SK-N-SH treated with all-trans-retinoic acid at 6 μM for 48 hours (cell line): Measurements from ENCODE around the gene FAM124B.

Experiments used
- ATAC-seq: fragments of 200-7000 bp; cut with Tn5 transposase; 3 replicates; pipeline ENCODE4 v1.9.1; 2020; ENCODE audit warnings: mild to moderate bottlenecking, moderate library complexity
- ARNTL ChIP-seq: fragments of 450-650 bp; formaldehyde crosslinking; IDR thresholded peaks from 2 replicates; pipeline ENCODE4 v1.5.0; 2020; ENCODE audit warnings: low read depth, mild to moderate bottlenecking, moderate library complexity, borderline replicate concordance
- CSDC2 ChIP-seq: fragments of 250-450 bp; sonication (Bioruptor Pico); IDR thresholded peaks from 2 replicates; pipeline ENCODE4 v1.5.0; 2020; ENCODE audit warnings: mild to moderate bottlenecking, moderate library complexity
- CSRNP3 ChIP-seq: fragments of 250-450 bp; sonication (Bioruptor Pico); IDR thresholded peaks from 2 replicates; pipeline ENCODE4 v1.5.1; 2021; ENCODE audit warnings: mild to moderate bottlenecking, moderate library complexity
- ESRRG ChIP-seq: fragments of 250-450 bp; sonication (Bioruptor Pico); IDR thresholded peaks from 2 replicates; pipeline ENCODE4 v1.6.1; 2021; ENCODE audit warnings: mild to moderate bottlenecking
- GLIS3 ChIP-seq: fragments of 250-450 bp; sonication (Bioruptor Pico); IDR thresholded peaks from 2 replicates; pipeline ENCODE4 v1.5.0; 2020; ENCODE audit warnings: mild to moderate bottlenecking, moderate library complexity
- ISL1 ChIP-seq: fragments of 250-450 bp; sonication (Bioruptor Pico); IDR thresholded peaks from 2 replicates; pipeline ENCODE4 v2.1.2; 2022; ENCODE audit warnings: mild to moderate bottlenecking, moderate library complexity
- OSR1 ChIP-seq: fragments of 250-450 bp; sonication (Bioruptor Pico); IDR thresholded peaks from 2 replicates; pipeline ENCODE4 v1.8.0; 2022; ENCODE audit warnings: moderate library complexity, mild to moderate bottlenecking, inconsistent platforms
- POU6F1 ChIP-seq: fragments of 250-450 bp; sonication (Bioruptor Pico); IDR thresholded peaks from 2 replicates; pipeline ENCODE4 v1.8.0; 2021; ENCODE audit warnings: low read depth, mild to moderate bottlenecking, moderate library complexity, borderline replicate concordance
- PPARA ChIP-seq: fragments of 250-450 bp; sonication (Bioruptor Pico); IDR thresholded peaks from 2 replicates; pipeline ENCODE4 v1.5.0; 2020; ENCODE audit warnings: mild to moderate bottlenecking, borderline replicate concordance
- SNAI2 ChIP-seq: fragments of 250-450 bp; sonication (Bioruptor Pico); IDR thresholded peaks from 2 replicates; pipeline ENCODE4 v1.5.0; 2020; ENCODE audit warnings: mild to moderate bottlenecking, moderate library complexity
- ZC3H10 ChIP-seq: fragments of 250-450 bp; sonication (Bioruptor Pico); IDR thresholded peaks from 2 replicates; pipeline ENCODE4 v1.5.1; 2021; ENCODE audit warnings: mild to moderate bottlenecking, moderate library complexity
- ZFP30 ChIP-seq: fragments of 450-650 bp; formaldehyde crosslinking; IDR thresholded peaks from 2 replicates; pipeline ENCODE4 v1.5.0; 2022; ENCODE audit warnings: mild to moderate bottlenecking, moderate library complexity
- ZNF565 ChIP-seq: fragments of 450-650 bp; formaldehyde crosslinking; conservative IDR thresholded peaks from 2 replicates; pipeline ENCODE4 v1.5.0; 2020; ENCODE audit warnings: low read depth, mild to moderate bottlenecking, moderate library complexity
- ZNF70 ChIP-seq: fragments of 450-650 bp; formaldehyde crosslinking; IDR thresholded peaks from 2 replicates; pipeline ENCODE4 v1.5.0; 2020; ENCODE audit warnings: mild to moderate bottlenecking, moderate library complexity
- ZNF8 ChIP-seq: fragments of 450-650 bp; formaldehyde crosslinking; IDR thresholded peaks from 2 replicates; pipeline ENCODE4 v1.5.0; 2020; ENCODE audit warnings: mild to moderate bottlenecking, moderate library complexity
- TF ChIP-seq, protein P1 (sequence below): fragments of 250-450 bp; sonication (Bioruptor Pico); IDR thresholded peaks from 2 replicates; pipeline ENCODE4 v1.8.0; 2020; ENCODE audit warnings: mild to moderate bottlenecking, moderate library complexity, borderline replicate concordance
- TF ChIP-seq, protein P2 (sequence below): fragments of 250-450 bp; sonication (Bioruptor Pico); IDR thresholded peaks from 2 replicates; pipeline ENCODE4 v1.5.0; 2020; ENCODE audit warnings: mild to moderate bottlenecking, moderate library complexity

The FAM124B gene

DNA sequence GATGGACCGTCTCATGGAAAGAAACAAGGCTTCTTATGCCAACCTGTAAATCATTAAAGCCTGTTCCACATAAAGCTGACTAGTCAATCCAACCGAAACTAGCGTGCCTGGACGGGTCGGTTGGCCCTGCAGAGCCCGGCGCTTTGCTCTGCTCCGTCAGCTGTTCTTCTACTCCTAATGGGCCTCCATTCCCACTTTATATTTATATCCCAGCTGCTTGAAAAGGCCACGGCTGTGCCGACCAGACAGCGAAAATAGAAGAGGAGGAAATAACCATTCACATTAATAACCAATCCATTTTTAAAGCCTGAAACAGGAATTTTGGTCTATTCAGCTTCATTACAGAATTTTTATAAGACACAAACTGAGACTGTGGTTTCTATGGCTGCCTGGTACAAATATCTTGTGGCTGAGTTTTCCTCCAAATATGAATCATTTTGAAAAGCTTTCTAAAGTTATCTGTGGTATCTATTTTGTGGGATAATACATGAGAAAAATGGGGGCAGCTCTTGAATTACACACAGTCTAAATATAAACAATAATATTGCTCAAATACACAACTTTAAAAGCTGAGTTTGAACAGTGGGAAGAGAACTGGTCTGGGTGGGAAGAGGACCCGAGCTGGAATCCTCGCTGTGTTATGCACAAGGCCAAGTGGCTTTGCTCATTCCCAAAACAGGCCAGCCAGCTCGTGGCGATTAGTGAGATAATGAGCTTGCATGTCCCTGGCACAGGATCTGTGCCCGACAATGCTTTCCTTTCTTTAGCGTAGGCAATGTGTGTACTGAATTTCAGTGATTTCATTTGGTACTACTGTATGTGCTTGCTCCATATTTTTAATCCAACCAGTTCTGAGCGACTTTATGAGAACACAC is 10.5 kb upstream of the FAM124B start (continued):
- TF ChIP-seq POU6F1 (CRISPR knock-in tag) (no peak), CSDC2 (CRISPR knock-in tag) (no peak), PPARA (CRISPR knock-in tag) (no peak)
- TF ChIP-seq, all 23 proteins: peak for 0

- no peak for TF ChIP-seq ZNF8
- no peak for TF ChIP-seq PPARA (CRISPR knock-in tag)
- TF ChIP-seq ZNF70 (CRISPR knock-in tag), result no peak
- TF ChIP-seq CSRNP3 (CRISPR knock-in tag), result no peak
- TF ChIP-seq, protein P1, sequence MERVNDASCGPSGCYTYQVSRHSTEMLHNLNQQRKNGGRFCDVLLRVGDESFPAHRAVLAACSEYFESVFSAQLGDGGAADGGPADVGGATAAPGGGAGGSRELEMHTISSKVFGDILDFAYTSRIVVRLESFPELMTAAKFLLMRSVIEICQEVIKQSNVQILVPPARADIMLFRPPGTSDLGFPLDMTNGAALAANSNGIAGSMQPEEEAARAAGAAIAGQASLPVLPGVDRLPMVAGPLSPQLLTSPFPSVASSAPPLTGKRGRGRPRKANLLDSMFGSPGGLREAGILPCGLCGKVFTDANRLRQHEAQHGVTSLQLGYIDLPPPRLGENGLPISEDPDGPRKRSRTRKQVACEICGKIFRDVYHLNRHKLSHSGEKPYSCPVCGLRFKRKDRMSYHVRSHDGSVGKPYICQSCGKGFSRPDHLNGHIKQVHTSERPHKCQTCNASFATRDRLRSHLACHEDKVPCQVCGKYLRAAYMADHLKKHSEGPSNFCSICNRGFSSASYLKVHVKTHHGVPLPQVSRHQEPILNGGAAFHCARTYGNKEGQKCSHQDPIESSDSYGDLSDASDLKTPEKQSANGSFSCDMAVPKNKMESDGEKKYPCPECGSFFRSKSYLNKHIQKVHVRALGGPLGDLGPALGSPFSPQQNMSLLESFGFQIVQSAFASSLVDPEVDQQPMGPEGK (CRISPR knock-in tag), result no peak
- TF ChIP-seq ZNF565 (CRISPR knock-in tag), result no peak
- no peak for TF ChIP-seq SNAI2 (CRISPR knock-in tag)
- no peak for TF ChIP-seq GLIS3 (CRISPR knock-in tag)
- no peak for TF ChIP-seq ZFP30 (CRISPR knock-in tag)
- TF ChIP-seq POU6F1 (CRISPR knock-in tag), result no peak
- TF ChIP-seq ISL1, result no peak
- no peak for TF ChIP-seq ARNTL (CRISPR knock-in tag)
- TF ChIP-seq, protein P2, sequence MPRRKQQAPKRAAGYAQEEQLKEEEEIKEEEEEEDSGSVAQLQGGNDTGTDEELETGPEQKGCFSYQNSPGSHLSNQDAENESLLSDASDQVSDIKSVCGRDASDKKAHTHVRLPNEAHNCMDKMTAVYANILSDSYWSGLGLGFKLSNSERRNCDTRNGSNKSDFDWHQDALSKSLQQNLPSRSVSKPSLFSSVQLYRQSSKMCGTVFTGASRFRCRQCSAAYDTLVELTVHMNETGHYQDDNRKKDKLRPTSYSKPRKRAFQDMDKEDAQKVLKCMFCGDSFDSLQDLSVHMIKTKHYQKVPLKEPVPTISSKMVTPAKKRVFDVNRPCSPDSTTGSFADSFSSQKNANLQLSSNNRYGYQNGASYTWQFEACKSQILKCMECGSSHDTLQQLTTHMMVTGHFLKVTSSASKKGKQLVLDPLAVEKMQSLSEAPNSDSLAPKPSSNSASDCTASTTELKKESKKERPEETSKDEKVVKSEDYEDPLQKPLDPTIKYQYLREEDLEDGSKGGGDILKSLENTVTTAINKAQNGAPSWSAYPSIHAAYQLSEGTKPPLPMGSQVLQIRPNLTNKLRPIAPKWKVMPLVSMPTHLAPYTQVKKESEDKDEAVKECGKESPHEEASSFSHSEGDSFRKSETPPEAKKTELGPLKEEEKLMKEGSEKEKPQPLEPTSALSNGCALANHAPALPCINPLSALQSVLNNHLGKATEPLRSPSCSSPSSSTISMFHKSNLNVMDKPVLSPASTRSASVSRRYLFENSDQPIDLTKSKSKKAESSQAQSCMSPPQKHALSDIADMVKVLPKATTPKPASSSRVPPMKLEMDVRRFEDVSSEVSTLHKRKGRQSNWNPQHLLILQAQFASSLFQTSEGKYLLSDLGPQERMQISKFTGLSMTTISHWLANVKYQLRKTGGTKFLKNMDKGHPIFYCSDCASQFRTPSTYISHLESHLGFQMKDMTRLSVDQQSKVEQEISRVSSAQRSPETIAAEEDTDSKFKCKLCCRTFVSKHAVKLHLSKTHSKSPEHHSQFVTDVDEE (CRISPR knock-in tag), result no peak
- TF ChIP-seq CSDC2 (CRISPR knock-in tag), result no peak
- no peak for TF ChIP-seq ESRRG (CRISPR knock-in tag)
- TF ChIP-seq ZC3H10 (CRISPR knock-in tag), result no peak
- no peak for TF ChIP-seq OSR1
- ATAC-seq, result no peak
Observed at GRCh38 chr2:224410946-224411561, 9.1 kb upstream of the FAM124B start.

DNA sequence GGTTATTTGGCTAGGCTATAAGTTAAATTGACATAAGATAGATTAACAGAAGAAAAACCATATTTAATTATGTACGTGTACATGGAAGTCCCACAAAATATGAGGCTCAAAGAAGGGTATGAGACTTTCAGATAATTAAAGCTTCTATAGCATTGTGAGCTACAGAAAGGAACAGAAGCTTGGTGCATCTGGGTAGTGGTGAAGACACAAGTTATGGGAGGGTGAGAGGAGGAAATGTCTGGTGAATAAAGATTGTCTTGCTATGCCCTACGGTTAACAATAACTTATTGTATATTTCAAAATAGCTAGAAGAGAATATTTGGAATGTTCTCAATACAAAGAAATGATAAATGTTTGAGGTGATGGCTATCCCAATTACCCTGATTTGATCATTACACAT is 6.8 kb upstream of the FAM124B start:
- TF ChIP-seq ZNF565 (CRISPR knock-in tag) (no peak), GLIS3 (CRISPR knock-in tag) (no peak), POU6F1 (CRISPR knock-in tag) (no peak), CSDC2 (CRISPR knock-in tag) (no peak)
- ATAC-seq, result no peak
